ENCODE results near the gene APOL1.
"Not testable (repeated sequence)": the region's sequence is repeated elsewhere in the genome, so short reads cannot be mapped to it uniquely, and the experiment has no call there.

The APOL1 gene

DNA sequence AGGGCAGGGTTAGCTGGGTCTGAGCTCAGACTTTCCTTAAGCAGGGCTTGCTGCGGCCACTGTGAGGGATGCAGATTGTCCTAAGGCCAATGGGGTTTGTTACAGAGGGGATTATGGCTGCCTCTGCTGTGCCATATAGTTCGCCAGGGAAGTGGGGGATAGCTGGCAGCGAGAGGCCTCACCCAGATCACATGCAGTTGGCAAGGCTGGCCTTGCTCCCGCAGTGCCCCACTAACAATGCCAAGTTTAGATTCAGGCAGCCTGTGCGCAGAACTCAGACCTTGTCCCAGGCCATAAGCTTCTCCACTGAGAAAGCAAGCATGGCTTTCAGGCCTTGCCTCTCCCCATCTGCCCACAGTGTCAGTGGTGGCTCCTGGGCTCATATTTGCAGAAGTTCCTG is 8.9 kb upstream of the APOL1 start:
- peak in 1 of 58 donors; percentile 28 for DNase-seq

DNA sequence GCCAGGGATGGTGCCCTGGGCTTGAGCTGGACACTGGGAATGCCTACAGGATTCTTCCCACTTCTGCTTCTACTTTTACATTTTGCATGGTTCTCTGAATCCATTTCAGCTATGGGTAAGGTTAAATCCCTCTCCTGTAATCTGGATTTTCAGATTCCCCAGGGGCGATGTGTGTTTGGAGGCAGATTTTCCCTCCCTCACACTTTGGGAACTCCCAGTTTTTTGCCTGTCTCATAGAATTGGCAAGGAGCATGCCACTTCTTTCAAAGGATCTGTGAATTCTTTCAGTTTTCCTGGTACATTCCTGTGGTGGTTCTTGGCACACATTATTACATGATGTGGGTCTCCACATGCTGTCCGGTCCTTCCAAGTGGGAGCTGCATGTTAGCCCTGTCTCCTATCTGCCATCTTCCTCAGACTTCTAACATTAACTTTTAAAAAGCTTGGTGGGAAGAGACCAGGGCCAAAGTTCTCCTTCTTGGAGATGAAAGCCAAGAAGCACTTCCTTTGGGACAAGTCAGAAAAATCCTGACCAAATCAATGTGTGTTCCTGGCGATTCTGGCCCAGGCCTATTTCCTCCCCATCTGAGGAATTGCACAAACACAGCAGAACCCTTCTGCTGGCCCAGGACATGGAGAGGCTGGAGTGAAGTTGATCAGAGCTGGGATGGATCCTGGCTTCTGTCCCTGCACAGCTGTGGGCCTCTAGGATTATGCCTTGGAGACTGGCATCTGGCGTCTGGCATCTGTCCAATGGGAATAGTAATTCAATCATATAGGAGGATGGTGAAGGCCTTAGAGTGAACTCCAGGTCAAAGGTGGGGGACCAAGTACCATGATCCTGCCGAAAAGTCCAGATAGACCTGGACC is 8.2 kb upstream of the APOL1 start:
- no peak for DNase-seq

DNA sequence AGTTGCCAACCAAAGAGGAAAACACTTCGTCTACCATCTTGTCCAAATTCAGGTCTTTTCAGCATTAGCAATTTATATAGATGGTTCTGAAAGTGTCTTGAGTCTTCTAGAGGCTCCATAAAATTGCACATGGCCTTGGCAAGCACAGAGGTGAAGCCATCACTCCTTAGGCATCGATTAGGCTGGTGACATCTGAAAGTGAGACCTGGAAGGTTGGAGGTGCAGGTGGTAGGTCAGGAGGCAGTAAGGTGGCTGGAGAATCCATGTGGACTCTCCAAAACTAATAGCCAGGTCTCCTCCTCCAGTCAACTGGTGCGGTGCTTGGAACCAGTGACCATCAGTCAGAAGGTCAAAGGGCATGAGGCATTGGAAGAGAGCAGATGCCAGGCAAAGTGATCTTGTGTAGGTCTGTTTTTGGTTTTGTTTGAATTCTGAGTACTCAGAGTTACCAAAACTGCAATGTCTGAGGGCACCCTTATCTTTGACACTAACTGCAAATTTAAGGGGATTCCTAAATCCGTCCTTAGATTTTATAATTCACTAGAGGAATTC is 7.1 kb upstream of the APOL1 start:
- DNase-seq, result no peak

DNA sequence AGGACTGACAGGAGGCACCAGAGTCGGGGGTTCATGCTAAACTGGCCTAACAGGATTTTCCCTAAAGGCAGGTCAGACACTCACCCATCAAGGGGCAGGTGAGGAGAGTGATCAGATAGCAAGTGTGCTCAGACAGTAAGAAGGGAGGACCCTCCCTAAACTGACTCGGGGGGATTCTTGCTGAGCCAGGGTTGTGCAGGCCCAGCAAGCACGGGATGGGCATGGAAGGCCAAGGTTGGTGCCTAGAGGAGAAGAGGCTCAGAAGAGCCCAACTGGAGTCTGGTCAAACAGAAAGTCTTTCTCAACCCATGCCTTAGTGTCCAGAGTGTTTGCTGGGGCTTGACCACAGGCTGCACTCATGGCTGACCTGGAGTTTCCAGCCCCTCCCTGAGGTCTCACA is 6.2 kb upstream of the APOL1 start:
- DNase-seq, result no peak

DNA sequence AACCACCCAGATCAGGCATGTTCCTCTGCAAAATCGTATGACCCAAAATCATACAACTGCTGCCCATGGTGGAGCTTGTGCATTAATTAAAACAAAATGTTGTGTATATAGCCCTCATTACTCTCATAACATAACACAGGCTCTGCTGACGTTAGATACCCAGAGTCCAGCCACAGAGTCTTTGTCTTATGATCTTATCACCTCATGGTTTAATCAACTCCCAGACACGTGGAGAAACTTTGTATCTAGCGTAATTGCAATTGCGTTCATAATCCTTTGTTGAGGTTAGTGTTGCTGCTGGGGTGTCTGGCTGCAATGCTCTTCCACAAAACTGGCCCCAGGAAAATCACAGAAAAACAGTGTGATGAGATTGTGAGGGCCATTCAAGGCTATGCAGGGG is 5.0 kb upstream of the APOL1 start:
- DNase-seq, result no peak

DNA sequence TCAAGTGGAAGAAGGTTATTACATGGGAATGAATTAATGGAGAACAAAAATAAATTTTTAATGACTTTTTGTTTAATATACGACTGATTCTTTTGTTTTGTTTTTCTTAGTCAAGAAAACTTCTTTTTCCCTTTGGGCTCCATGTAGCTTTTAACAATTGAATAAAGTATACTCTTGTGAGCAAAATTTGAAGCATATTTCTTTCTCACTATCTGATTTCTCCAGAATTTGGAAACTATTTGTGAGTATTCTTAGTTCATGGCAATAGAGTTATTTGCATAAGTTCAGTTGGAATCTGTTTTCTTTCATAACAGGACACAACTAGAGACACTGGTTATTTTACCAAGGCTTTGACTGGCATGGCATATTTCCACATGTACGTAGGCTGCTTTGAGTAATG is 3.8 kb upstream of the APOL1 start:
- no peak for DNase-seq

DNA sequence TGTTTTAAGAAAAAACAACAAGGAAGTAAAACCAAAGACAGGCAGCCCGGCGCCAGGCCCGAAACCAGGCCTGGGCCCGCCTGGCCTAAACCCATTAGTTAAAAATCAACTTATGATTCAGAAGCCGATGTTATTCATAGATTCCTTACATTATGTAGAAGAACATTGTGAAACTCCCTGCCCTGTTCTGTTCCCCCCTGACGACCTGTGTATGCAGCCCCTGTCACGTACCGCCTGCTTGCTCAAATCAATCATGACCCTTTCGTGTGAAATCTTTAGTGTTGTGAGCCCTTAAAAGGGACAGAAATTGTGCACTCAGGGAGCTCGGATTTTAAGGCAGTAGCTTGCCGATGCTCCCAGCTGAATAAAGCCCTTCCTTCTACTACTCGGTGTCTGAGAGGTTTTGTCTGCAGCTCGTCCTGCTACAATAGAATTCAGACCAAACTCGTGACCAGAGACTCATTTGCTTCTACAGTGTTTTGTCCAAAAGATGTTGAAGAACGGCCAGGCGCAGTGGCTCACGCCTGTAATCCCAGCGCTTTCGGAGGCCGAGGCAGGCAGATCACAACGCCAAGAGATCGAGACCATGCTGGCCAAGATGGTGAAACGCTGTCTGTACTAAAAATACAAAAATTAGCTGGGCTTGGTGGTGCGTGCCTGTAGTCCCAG is 2.5 kb upstream of the APOL1 start:
- DNase-seq, result peak in 10 of 58 donors; percentile 16 to 47 (median 33)

DNA sequence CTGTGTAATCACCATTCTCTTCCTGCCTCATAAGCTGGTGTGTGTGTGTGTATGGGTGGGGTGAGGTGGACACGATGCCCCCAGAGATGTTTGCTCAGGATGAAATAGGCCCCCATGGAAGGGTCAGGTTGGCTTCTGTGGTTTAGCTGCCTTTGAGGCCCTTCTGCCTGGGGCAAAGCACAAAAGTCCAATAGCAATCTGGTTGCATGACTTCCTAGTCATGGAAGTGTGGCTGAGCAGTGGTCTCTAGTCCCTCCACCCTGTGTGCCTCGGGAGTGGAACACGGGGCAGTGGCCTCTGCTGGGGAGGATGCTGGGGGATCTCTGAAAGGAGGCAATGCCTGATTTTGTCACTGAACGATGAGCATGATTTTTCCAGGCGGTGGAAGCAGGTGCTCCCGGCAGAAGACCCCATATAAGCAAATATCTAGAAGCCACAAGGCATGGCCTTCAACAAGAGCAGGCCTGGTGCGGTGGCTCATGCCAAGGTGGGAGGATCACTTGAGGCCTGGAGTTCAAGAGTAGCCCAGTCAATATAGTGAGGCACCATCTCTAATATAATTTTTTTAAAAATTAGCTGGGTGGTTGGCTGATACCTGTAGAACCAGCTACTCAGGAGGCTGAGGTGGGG is 839 bp upstream of the APOL1 start:
- not testable (repeated sequence) for DNase-seq

DNA sequence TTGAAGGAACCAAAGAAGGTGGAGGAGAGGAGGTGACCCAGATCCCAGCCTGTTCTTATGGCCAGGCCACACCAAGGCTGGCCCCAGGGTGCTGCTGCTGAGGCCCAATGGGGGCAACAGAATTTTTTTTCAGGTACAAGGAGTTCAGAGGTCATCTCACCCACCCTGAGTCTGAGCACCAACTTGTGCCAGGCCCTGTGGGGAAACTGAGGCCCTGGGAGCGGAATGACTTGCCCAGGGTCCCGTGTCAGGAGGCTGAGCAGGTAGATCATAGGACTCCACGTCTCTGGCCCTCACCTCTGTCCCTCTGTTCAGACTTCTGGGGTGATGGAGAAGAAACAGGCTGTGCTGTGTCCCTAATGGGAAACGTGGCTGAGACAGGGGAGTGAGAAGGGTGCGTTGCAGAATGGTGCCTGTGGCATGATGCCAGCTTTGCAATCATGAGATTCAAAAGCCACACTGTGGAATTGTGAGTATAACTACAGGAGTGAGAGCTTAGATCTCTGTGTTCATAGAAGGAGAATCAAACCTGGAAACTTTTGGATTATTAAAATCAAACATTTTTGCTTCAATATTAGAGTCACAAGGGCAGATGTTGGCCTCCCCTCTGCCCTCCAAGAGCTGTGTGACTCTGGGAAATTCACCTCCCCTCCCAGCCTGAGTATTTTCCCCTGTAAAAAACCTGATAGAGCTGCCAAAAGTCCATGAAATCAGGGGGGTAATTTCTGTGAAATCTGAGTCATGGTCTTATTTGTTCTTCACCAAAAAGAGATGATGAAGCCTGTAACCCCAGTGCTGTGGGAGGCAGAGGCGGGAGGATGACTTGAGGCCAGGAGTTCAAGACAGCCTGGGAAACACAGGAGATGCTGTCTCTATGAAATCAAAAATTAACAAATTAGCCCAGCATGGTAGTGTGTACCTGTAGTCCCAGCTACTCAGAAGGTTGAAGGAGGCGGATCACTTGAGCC is 874 bp downstream of the APOL1 start:
- DNase-seq, result peak in 1 of 58 donors; percentile 45

DNA sequence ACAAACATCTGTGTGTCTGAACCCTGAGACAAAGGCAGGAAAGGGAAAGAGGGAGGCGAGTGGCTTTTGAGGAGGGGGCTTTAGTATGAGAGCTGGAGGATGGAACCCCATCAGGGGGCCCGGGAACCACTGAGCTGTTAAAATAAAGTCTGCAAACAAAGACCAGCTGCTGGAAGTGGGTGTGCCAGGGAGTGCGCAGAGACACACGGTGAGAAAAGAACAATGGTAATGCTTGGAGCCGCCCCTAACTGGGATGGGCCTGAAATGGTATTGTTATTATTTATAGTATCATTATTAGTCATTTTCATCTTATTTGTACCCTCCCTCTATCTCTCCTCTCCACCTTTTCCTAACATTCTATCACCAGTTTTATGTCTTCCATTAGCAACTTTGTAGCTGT is 2.6 kb downstream of the APOL1 start:
- not testable (repeated sequence) for DNase-seq

DNA sequence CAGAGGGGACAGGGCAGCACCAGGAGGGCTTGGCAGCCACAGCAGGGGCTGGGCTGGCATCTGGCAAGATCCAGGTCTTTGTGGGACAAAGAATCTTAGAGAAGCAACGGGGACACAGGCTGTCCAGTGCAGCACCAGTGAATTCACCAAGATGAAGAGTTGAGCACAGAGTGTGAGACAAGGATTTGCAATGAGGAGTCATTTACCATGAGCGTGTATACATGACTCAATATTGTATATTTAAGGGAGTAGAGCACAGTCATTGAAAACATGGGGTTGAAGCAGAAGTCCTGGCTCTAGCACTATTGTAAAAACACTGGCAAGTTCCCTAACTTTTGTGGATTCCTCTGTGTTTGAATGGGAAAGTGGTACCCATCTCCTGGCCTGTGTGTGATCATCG is 3.5 kb downstream of the APOL1 start:
- DNase-seq, result no peak

DNA sequence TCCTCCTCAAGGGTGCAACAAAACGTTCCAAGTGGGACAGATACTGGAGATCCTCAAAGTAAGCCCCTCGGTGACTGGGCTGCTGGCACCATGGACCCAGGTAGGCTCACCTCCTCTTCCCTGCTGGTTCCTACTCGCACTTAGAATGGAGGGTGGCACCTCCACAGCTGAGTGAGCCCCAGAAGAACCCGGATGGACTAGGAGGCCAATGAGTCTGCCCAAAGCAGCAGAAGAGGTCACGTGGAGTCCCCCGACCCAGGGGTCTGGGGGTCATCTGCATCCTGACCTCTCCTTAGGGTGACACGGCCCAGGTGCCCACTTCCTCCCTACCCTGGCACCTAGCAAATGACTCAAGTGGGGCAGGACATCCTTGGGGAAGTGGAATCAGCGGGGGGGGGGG is 4.4 kb downstream of the APOL1 start:
- DNase-seq, result no peak

DNA sequence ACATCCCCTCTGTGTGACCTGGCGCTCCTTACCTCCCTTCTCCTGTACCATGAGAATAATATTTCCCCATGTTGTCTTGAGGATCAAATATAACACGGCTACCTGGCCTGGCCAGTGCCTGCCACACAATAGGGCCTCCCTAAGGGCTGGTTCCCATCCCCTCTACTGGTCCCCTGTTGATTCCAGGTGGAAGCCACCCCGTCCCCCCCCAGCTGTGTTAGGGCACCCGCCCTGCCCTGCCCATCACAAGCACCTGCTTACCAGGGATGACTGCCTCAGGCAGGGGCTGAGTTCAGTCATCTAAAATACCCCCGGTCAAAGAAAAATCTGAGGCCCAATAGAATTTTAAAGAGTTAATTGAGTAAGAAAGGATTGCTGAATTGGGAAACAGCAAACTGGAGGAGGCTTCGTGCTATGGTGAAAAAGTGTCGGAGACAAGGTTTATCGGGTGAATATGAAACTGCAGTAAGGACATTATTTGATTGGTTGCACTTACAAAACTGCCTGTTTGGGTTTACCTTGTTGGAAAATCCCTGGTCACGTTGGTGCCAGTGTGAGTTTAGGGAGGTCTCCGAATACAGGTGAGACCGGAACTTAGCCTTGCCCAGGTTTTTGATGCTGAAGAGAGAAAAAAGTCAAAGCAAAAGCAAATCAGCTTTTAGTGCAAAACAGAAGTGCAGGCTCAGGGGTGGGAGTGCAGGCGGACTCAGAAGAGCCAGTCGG is 5.2 kb downstream of the APOL1 start:
- no peak for DNase-seq

DNA sequence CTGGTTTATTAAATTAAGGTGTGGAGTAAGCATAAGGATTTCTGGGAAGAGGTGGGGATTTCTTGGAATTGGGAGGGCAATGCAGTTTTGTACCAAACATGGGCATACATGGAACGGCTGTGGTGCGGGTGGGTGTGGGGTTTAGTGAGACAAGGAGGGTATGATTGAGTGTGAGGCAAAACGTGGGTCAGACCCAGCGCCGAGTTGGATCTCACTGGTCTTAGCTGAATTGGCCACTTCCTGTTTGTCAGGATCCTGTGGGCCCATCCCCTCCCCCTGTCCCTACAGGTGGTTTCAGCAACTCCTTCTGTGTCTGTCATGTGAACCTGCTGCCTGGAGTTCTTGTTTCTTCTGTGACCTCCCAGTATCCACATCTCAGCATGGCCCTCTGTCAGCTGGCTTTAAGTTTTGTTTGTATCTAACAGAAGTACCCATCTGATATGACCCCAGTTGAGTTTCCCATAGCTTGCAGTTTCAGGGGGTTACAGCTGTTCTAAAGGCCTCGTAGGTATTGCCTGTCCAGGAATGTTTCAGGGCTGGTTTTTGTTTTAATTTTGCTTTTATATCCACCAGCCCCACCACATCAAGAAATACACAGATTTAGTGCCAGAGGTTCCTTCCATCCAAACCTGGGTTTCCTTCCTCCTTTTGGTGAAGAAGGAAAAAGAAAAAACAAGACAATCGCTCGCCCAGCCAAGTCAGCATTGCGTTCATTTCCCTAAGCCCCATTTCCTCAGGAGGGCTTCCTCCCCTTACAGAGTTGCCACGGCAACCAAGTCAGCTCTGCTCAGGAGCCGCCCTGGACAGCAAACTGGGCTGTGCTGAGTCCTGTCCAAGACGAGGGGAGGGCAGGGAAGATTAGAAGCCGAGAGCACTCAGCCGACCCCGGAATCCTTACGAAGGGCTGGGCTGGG is 6.0 kb downstream of the APOL1 start:
- peak in 2 of 58 donors; percentile 21 to 24 for DNase-seq

DNA sequence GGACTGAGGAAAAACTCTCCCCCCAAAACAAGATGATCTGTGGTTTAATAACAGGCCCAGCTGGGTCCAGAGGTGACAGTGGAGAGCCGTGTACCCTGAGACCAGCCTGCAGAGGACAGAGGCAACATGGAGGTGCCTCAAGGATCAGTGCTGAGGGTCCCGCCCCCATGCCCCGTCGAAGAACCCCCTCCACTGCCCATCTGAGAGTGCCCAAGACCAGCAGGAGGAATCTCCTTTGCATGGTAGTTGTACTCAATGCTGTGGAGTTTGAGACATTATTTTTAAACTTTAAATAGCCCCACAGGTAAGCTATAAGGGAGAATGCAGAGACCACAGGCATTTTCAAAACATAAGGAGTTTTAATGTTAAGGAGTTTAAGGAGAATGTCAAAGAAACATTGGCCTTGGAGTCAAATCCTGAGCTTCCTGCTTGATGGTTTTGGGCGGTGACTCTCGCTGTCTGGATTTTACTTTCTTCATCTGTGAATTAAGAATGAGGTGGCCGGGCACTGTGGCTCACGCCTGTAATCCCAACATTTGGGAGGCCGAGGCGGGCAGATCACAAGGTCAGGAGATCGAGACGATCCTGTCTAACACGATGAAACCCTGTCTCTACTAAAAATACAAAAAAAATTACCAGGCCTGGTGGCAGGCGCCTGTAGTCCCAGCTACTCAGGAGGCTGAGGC is 6.8 kb downstream of the APOL1 start:
- no peak for DNase-seq

DNA sequence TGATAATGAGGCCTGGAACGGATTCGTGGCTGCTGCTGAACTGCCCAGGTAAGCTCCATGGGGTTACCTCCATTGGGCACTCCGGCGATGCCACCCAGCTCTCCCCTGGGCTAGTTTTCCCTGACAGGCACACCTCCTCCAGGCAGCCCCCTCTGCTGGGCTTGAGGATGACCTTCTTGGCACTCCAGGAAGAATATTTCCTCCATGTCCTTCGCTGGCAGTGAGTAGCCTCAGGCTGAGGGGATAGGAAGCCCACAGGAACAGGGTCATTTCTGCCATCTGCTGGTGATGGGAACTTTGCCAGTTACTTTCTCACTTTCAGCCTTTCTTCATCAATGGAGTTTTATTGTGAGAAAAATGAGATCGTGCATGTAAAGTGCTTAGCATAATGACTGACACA is 8.7 kb downstream of the APOL1 start:
- DNase-seq, result not testable (repeated sequence)

DNA sequence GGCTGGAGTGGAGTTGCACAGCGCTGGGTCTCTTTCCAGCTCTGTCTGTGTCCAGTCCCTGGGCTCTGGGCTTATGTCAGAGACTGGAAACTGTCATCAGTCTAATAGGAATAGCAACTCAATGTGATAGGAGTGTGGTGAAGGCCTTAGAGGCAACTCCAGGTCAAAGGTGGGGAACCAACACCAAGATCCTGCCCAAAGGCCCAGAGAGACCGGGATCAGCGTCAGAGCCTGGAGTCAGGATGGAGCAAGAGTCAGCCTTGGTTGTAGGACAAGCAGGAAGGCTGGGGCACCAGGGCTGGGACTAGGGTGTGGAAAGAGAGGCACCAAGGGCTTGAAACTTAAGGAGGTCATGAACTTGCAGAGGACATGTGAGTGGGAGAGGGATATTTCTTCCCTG is 9.4 kb downstream of the APOL1 start:
- DNase-seq, result not testable (repeated sequence)

DNA sequence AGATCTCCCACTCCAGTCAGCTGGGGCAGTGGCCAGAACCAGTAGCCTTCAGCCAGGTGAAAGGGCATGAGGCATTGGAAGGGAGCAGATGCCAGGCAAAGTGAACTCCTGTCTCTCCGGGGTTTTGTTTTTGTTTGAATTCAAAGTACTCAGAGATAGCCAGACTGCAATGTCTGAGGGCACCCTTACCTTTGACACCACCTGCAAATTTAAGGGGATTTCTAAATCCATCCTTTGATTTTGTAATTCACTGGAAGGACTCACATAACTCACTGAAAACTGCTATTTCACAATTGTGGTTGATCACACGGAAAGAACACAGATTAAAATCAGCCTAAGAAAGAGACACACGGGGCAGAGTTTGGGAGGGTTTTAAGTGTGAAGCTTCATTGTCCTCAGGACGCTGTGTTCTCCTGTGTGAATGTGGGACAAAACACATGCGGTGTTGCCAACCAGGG is 10.3 kb downstream of the APOL1 start:
- peak in 5 of 58 donors; percentile 6 to 62 (median 24) for DNase-seq

Data from anterior cingulate cortex (tissue), 58 donors.